ENCODE results near the gene RAET1E. TPM values are rescaled to one million over a fixed set of nuclear protein-coding genes. Genes with fewer than 3 reads are reported as not detected.

RAET1E gene
- total RNA-seq, 1 donor from 2014 or later, result 0.19 TPM

DNA sequence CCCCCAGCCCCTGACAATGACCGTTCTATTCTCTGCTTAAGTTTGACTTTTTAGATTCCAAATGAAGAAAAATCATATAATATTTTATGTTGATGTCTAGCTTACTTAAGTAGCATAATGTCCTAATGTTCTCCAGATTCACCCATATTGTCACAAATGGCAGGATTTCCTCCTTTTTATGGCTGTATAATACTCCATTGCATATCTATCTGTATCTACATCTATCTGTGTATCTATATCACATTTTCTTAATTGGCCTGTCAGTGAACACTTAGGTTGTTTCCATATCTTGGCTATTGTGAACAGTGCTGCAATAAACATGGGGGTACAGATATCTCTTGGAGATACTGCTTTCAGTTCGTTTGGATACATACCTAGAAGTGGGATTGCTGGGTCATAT lies 26.7 kb downstream of the RAET1E start:
- H3K27me3 ChIP-seq (ENCODE audit: low read depth), result no peaks in the 10 kb centered on the region
- no peaks in the 10 kb centered on the region for H3K36me3 ChIP-seq
- intact Hi-C loops (cut with micrococcal nuclease), result no loop called here
- no peak overlapping the region for H3K4me3 ChIP-seq
- no peak overlapping the region for H3K27ac ChIP-seq (replicated peaks)
- peaks cover 13% of the 10 kb centered on the region for H3K9me3 ChIP-seq (replicated peaks)
- TF ChIP-seq, protein P1, sequence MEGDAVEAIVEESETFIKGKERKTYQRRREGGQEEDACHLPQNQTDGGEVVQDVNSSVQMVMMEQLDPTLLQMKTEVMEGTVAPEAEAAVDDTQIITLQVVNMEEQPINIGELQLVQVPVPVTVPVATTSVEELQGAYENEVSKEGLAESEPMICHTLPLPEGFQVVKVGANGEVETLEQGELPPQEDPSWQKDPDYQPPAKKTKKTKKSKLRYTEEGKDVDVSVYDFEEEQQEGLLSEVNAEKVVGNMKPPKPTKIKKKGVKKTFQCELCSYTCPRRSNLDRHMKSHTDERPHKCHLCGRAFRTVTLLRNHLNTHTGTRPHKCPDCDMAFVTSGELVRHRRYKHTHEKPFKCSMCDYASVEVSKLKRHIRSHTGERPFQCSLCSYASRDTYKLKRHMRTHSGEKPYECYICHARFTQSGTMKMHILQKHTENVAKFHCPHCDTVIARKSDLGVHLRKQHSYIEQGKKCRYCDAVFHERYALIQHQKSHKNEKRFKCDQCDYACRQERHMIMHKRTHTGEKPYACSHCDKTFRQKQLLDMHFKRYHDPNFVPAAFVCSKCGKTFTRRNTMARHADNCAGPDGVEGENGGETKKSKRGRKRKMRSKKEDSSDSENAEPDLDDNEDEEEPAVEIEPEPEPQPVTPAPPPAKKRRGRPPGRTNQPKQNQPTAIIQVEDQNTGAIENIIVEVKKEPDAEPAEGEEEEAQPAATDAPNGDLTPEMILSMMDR (IDR thresholded peaks at IDR 0.05; ENCODE audit: borderline replicate concordance), result no peak
- no peaks in the 10 kb centered on the region for H3K4me1 ChIP-seq
- no peak for DNase-seq

DNA sequence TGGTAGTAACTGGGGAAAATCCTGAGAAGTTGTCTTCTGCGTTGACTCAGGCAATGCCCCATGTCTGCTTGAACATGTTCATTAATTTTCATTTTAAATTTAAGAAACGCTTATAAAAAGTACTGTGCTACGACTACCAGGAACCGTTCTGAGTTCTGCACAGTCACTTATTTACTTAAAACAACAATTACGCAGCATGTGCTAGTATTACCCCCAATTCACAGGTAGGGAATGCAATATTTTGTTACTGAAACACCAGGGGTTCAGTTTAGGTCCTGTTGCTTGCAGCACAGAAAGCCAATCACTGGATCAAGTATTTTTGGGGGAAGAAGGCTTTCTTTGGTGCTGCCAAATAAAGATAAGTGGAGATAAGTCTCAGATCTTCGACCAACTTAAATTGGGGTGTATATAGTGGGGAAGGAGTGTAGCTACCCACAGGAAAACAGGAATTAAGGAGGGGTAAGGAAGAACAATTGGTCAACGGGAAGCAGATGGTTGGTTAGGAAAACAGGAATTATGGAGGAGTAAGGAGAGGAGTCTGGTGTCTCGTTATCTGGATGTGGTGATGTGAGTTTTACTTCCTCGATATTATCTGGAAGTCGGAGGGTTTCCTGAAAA lies 28.5 kb downstream of the RAET1E start:
- H3K9me3 ChIP-seq (replicated peaks), result peaks cover 13% of the 10 kb centered on the region
- intact Hi-C loops (cut with micrococcal nuclease), result no loop called here
- DNase-seq, result no peak
- TF ChIP-seq, protein P1 (IDR thresholded peaks at IDR 0.05; ENCODE audit: borderline replicate concordance), result no peak
- peaks cover 5% of the 10 kb centered on the region for H3K4me1 ChIP-seq
- H3K27ac ChIP-seq (replicated peaks), result no peak overlapping the region
- H3K36me3 ChIP-seq, result no peaks in the 10 kb centered on the region
- no peak overlapping the region for H3K4me3 ChIP-seq
- no peaks in the 10 kb centered on the region for H3K27me3 ChIP-seq (ENCODE audit: low read depth)

DNA sequence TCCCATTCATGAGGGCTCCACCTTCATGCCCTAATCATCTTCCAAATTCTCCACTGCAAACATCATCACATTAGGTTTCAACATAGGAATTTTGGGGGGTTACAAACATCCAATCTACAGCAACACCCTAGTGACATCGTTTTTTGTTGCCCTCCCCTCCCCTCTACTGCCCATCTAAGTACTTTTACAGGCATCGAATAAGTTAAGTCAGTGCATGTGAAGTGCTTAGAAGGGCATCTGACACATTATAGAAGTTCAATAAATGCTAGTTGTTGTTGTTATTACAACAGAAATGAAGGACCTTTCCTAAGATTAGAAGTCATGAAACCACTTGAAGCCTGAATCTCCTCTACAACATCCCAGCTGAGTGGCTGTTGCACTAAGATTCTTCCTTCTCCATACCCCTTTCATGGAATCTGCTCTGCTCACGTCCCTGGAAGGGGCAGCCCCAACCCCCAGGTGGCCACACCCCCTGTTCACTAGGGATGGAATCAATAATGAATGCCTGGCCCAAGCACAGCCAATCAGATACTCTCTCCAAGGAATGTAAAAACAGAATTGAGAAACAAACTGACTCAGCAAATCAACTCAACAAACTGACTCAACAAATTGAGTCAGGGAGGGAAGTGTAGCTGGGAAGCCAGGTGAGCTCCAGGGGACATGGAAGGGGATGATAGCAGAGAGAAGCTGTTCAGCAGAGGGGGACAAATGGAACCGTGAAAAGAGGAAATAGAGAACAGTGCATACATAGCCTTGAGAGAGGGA lies 29.9 kb downstream of the RAET1E start:
- Histone ChIP-seq H3K4me1 (peaks cover 18% of the 10 kb centered on the region), H3K27me3 (ENCODE audit: low read depth) (no peaks in the 10 kb centered on the region), H3K36me3 (no peaks in the 10 kb centered on the region), H3K9me3 (replicated peaks) (peaks cover 8% of the 10 kb centered on the region), H3K4me3 (no peak overlapping the region), H3K27ac (replicated peaks) (no peak overlapping the region)
- intact Hi-C loops (cut with micrococcal nuclease), result no loop called here
- DNase-seq, result no peak
- TF ChIP-seq, protein P1 (IDR thresholded peaks at IDR 0.05; ENCODE audit: borderline replicate concordance), result no peak

DNA sequence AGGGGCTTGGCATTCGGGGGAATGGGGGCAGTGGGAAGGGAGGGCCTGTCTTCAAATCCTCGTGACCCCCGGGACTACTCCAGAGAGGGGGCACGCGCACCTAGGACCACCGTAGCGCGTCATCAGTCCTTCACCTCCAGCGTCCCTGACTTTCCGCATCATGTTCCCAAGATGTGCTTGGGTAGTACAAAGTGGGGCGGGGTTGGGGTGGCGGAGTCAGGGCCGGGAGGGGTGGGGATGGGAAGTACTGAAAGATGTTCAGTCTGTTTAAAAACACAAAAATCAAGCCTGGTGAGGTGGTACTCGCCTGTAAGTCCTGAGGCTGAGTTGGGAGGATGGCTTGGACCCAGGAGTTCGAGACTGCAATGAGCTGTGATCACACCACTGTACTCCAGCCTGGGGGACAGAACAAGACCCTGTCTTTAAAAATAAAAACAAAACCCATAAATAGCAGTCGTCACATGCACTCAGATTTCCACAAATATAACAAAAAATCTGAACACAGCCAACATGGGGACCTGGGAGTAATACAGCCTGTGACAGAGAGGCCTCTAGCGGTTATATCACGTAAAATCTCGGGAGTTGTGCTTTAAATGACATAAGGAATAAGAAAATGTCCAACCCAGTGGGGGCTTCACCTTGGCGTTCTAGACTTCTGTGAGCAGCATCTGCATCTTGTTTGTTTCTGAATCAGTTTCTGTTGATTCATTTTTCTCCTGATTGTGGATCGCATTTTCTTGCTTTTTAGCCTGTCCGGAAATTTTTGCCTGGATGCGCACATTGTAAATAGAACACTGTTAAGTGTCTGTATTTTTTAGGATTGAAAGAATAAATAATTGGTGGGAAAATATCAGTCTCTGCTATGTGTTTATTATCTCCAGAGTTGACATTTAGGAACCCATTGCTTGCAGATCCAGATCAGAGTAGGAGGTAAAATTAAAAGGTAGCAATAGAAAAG lies 33.1 kb downstream of the RAET1E start:
- DNase-seq, result no peak
- intact Hi-C loops (cut with micrococcal nuclease), result no loop called here
- Histone ChIP-seq H3K27me3 (ENCODE audit: low read depth) (no peaks in the 10 kb centered on the region), H3K9me3 (replicated peaks) (no peaks in the 10 kb centered on the region), H3K4me1 (peaks cover 47% of the 10 kb centered on the region), H3K36me3 (no peaks in the 10 kb centered on the region), H3K4me3 (peak overlapping the region; percentile 86), H3K27ac (replicated peaks) (peak overlapping the region; percentile 96)
- TF ChIP-seq, protein P1 (IDR thresholded peaks at IDR 0.05; ENCODE audit: borderline replicate concordance), result peak; percentile 77
